ENCODE measurements around the gene B4GALNT3.

Gene B4GALNT3

DNA sequence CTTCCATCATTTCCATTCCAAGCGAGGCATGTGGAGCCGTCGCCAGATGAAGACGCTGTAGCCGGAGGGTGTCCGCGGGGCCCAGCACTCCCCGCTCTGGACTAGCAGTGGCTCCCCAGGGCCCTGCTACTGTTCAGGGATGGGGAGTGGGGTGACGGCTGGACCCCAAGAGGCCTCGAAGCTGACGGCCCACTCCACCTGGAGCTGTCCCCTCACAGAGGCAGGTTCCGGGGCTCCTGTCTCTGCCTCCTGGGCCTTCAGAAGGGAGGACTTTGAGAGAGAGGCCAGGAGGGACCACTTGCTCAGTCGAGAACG, 101.6 kb downstream of the B4GALNT3 start:
- H3K36me3 Mint-ChIP-seq, result peaks cover 4% of the 10 kb centered on the region
- H3K4me1 Mint-ChIP-seq, result peaks cover 33% of the 10 kb centered on the region
- peak overlapping the region; percentile 19 for H3K4me3 Mint-ChIP-seq
- H3K27ac Mint-ChIP-seq, result no peak overlapping the region
- ATAC-seq, result no peak
- H3K27me3 Mint-ChIP-seq, result peaks cover 12% of the 10 kb centered on the region
- no peaks in the 10 kb centered on the region for H3K9me3 Mint-ChIP-seq

DNA sequence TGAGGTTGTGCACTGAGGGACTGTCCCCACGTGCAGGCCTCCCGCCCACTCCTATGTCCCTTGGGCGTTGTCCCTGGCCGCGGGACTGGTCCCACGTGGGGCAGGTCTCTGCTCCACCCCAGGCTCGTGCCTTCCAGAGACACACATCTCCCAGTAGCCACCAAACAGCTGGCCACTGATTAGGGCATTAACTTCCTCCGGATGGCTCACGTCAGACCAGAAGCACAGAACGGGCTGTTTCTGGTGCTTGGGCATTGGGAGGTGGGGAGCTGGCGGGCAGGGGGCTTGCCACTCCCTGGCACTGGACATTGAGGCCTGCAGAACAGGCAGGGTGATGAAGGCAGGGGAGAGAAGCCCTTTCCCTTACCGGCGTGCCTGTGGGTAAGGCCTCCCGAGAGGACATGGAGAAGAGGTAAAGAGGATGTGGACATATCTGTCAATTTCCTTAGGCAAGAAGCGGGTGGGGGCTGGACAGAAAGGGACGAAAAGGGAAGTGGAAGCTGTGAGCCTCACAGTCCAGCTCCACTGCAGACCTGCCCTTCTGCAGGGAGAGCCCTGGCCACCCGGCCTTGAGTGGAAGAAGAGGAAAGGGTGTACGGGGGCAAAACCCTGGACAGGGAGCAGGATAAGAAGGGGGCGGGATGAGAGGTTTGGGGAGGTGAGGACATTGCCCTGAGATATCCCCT, 102.3 kb downstream of the B4GALNT3 start:
- peak overlapping the region; percentile 39 for H3K4me3 Mint-ChIP-seq
- ATAC-seq, result no peak

DNA sequence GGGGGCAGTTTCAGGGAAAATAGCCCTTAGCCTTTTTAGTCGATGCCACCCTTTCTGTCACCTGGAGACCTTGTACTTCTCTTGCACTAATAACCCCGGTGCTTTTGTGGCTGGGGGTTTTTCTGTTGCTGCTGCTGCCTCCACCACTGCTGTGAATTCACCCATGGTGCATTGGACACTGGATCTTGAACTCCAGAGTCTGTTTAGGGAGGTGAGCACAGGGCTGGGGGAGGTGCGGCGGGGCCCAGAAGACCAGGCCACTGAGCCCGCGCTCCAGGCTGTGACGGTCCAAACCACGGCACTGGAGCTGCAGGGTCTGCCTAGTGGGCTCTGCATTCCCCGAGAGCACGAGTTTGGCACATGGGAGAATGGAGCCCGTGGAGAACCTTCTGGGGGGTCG, 102.9 kb downstream of the B4GALNT3 start:
- Mint-ChIP-seq H3K27ac (peak overlapping the region; percentile 24), H3K4me1 (peaks cover 33% of the 10 kb centered on the region), H3K4me3 (no peak overlapping the region), H3K36me3 (peaks cover 4% of the 10 kb centered on the region), H3K9me3 (no peaks in the 10 kb centered on the region), H3K27me3 (peaks cover 12% of the 10 kb centered on the region)
- no peak for ATAC-seq

More for the DNA sequence above, 102.3 kb downstream of the B4GALNT3 start:
- peaks cover 33% of the 10 kb centered on the region for H3K4me1 Mint-ChIP-seq
- H3K27me3 Mint-ChIP-seq, result peaks cover 12% of the 10 kb centered on the region
- peaks cover 4% of the 10 kb centered on the region for H3K36me3 Mint-ChIP-seq
- H3K9me3 Mint-ChIP-seq, result no peaks in the 10 kb centered on the region
- H3K27ac Mint-ChIP-seq, result no peak overlapping the region

DNA sequence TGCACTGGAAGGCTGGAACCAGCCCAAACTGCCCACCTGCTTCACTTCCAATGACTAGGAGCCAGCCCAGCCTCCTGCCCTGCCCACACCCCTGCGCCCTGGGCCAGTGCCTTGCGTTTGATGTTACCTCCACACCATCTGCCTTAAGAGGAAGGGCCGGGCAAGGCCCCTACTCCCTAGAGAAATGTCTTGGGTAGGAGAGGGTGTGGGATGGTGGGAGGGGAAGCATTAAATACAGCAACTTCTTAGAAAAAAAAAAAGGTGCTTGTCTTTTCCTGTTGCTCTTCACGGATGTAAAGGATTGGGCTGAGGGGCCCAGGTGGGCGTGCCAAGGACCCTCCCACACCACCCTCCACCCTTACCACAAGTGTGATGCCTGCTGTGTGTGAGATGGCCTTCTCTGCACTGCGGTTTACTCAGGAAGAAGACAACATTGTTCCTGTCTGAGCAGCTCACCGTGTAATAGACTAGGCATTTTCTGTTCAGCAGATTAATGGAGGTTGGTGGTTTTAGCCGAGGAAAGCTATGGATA, 103.6 kb downstream of the B4GALNT3 start:
- H3K27me3 Mint-ChIP-seq, result peaks cover 12% of the 10 kb centered on the region
- no peaks in the 10 kb centered on the region for H3K9me3 Mint-ChIP-seq
- ATAC-seq, result peak; percentile 56
- H3K4me3 Mint-ChIP-seq, result no peak overlapping the region
- H3K36me3 Mint-ChIP-seq, result peaks cover 4% of the 10 kb centered on the region
- H3K27ac Mint-ChIP-seq, result peak overlapping the region; percentile 24
- H3K4me1 Mint-ChIP-seq, result peaks cover 33% of the 10 kb centered on the region

DNA sequence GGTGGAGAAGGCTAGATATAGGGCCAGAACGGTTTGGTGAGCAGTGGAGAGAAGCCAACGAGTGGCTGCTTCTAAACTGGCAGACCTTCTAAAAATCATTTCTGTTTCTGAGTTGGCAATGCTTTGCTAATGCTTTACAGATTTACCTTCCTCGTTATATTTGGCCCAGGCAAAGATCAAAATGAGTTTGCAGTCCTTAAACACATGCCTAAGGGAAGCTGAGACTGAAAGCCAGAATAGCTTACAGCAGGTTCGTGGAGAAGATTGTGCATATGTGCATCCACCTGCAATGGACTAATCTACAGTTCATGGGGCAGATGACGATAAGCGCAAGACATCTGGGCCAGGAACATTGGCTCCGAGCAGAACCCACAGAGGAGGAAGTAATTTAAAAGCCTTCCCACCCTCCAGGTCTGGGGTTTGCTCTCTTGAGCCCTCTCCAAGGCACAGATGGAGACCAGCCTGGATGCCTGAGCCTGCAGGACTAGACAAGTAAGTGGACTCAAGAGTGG, 104.1 kb downstream of the B4GALNT3 start:
- no peak for ATAC-seq
- Mint-ChIP-seq H3K27ac (peak overlapping the region; percentile 24), H3K36me3 (peaks cover 2% of the 10 kb centered on the region), H3K27me3 (peaks cover 10% of the 10 kb centered on the region), H3K4me3 (no peak overlapping the region), H3K4me1 (peaks cover 33% of the 10 kb centered on the region), H3K9me3 (no peaks in the 10 kb centered on the region)

DNA sequence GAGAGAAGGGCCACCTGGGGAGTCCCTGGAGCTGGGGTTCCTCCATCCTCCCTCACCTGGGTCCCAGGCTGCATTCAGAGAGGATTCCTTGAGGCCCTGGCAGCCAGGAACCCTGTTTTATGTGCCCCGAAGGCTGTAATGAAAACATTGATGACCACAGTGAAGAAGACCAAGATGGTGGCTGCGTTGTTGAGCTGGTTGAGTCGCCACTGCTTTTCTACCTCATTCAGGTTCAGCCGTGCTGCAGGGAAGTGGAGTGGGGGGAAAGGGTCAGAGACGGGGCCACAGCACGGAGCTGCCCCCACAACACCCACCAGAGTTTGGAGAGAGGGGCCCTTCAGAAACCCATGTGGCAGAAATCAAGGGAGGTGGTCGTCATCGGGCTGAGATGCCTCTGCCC, 105.4 kb downstream of the B4GALNT3 start:
- no peak for ATAC-seq
- Mint-ChIP-seq H3K9me3 (no peaks in the 10 kb centered on the region), H3K4me1 (peaks cover 33% of the 10 kb centered on the region), H3K4me3 (no peak overlapping the region), H3K27me3 (no peaks in the 10 kb centered on the region), H3K36me3 (no peaks in the 10 kb centered on the region), H3K27ac (no peak overlapping the region)

DNA sequence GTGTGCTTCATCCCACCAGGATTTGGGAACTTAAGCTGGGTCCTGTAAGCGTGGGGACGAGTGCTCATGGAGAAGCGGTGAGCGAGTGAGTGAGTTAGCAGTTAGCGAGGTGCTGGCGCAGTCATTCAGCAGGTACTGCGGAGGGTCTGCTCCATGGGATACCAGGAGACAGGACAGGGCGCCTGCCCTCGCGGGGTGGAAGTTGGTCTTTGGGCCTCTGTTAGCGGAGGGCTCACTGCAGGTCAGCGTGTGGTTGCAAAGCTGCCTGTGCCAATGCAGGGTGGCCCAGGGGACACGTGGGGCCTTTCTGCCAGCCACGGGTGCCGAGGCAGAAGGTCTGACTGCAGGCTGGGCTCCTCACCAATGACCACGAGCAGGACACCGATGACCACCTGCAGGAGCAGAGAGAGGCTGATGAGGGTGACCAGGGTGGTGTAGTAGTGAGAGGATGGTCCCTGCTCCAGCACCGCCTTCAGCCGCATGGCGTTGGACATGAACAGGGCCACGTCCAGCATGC, 105.9 kb downstream of the B4GALNT3 start:
- Mint-ChIP-seq H3K27me3 (no peaks in the 10 kb centered on the region), H3K36me3 (no peaks in the 10 kb centered on the region), H3K27ac (no peak overlapping the region), H3K4me3 (no peak overlapping the region), H3K9me3 (no peaks in the 10 kb centered on the region), H3K4me1 (peaks cover 33% of the 10 kb centered on the region)
- ATAC-seq, result no peak

DNA sequence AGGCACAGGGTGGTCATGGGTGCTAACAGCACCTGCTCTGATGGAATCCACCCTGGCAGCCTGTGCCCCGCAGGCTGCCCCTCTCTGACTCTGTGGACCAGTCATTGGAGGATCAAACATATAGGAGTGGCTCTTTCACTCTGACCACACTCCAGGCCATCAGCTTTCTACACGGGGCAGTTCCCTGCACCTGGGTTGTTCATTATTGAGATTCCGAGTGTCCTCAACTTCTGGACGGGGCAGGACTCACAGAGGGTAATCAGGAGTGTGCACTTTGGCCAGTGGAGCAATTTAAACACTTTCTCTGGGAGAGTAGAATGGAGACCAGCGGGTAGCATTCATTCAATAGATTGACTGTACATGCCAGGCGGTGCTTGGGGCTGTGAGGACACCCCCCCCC, 108.7 kb downstream of the B4GALNT3 start:
- Mint-ChIP-seq H3K36me3 (no peaks in the 10 kb centered on the region), H3K4me1 (peaks cover 15% of the 10 kb centered on the region), H3K27me3 (no peaks in the 10 kb centered on the region), H3K27ac (no peak overlapping the region), H3K9me3 (no peaks in the 10 kb centered on the region), H3K4me3 (no peak overlapping the region)
- no peak for ATAC-seq

DNA sequence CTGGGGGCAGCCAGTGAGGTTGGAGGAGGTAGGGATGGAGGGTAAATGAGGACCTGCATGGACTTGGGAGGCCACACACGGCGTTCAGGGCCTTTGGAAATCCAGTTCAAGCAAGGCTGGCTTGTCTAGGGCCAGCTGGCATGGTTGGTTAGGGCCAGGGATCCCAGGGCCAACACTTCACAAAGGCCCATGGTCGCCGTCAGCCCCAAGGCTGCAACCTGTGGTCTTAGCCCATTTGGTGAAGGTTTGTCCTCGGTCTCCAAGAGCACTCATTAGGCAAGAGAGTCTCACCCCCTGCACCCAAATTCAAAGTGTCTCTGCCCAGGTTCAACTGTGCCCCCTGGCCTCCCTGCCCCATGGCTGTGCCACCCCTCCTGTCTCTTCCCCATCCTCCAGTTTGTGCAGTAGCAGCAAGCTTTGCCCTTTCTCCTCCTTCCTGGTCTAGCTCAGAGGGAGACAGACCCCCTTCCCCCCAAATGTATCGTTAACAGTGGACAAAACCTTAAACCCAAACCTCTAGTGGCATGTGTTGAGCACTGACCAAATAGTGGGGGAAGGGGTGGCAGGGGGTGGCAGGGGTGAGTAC, 109.4 kb downstream of the B4GALNT3 start:
- H3K4me1 Mint-ChIP-seq, result peaks cover 8% of the 10 kb centered on the region
- H3K4me3 Mint-ChIP-seq, result no peak overlapping the region
- no peak for ATAC-seq

DNA sequence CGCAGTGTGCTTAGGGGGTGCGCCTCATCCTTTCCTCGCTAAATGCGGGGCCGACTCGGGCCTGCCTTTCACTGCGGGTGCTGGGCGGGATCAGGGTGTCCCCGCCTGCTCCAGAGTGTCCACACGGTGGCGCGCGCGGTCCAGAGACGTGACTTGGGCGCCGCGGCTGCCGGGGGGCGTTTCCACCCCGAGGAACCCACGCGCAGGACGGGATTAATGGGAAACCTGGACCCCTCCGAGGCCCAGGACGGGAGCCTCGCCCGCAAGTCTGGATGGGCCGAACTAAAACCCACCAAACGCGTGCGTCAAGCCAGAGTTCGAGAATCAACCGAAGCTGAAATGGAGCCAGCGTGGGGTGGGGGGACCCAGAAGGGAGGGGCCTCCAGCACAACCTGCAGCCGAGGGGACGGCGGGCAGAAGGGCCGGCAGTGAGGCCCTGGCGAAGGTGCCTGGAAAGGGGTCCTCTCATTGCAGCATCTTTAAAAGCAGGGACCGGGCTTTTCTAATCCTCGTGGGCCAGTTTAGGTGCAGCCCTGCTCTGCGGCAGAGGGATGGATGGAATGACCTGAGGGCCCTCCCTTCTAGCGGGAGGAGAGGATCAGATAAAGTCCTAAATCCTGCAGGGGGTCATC, 110.2 kb downstream of the B4GALNT3 start:
- Mint-ChIP-seq H3K9me3 (no peaks in the 10 kb centered on the region), H3K27me3 (no peaks in the 10 kb centered on the region), H3K36me3 (no peaks in the 10 kb centered on the region), H3K4me3 (peak overlapping the region; percentile 83), H3K27ac (no peak overlapping the region), H3K4me1 (peaks cover 6% of the 10 kb centered on the region)
- peak; percentile 91 for ATAC-seq

More for the DNA sequence above, 109.4 kb downstream of the B4GALNT3 start:
- Mint-ChIP-seq H3K27me3 (no peaks in the 10 kb centered on the region), H3K27ac (no peak overlapping the region), H3K9me3 (no peaks in the 10 kb centered on the region), H3K36me3 (no peaks in the 10 kb centered on the region)

DNA sequence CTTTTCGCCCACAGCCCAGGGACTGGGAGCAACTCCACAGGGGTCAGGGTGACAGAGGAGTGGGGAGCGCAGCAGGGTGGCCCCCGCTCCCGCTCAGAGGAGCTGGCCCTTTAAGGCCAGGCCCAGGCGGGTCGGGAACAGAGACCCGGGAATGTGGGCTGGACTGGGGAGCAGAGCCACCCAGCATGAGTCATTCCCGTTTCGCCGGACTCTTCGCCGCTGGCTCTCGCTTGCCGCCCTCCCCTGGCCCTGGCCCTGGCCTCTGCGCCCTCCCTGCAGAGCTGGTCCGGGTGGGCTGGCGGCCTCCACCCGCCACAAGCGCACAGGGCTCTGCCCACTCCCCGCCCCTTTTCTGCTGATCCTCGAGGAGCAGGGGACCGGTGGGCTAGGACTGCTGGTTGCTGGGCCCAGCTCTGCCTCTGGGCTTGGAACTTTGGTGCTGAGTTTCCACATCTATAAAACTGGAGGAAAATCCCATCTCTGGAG, 110.7 kb downstream of the B4GALNT3 start:
- Mint-ChIP-seq H3K27me3 (no peaks in the 10 kb centered on the region), H3K9me3 (no peaks in the 10 kb centered on the region), H3K27ac (no peak overlapping the region), H3K36me3 (no peaks in the 10 kb centered on the region), H3K4me3 (no peak overlapping the region), H3K4me1 (peaks cover 10% of the 10 kb centered on the region)
- no peak for ATAC-seq

DNA sequence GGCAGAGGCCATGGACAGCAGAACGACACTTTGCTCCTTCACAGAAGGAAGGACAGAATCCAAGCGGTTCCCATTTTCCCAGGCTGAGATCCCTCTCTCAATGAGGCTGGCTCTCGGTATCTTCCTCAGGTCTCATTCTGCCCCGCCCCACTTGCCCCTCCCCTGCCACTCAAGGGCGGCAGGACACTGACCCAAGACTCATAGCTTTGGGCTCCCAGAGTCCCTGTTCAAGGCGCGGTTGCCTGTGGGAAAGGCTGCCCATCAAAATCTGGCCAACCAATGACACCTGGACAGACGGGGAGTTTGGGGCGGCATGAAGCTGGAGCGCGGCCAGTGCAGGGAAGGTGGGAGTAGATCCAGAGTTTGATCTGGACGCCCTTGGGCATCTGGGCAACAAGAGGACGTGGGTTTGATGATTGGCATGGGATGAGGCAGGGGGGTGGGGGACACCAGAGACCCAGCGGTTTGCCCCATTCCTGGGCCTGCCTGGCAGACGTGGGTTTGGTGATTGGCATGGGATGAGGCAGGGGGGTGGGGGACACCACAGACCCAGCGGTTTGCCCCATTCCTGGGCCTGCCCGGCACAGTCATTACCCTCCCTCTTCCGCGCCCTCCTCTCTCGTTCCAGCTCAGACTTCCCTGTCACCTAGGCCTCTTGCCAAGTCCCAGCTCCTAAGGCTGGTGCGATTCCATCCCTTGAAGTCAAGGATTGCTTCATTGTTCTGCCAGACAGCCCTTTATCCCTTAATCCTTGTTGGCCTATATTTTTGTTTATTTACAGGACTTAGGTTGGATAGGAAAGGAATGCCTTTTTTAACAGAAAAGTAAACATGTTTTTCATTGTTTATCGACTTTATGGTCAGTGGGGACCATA, 111.4 kb downstream of the B4GALNT3 start:
- Mint-ChIP-seq H3K36me3 (no peaks in the 10 kb centered on the region), H3K27me3 (no peaks in the 10 kb centered on the region), H3K9me3 (no peaks in the 10 kb centered on the region), H3K27ac (no peak overlapping the region), H3K4me1 (peaks cover 17% of the 10 kb centered on the region), H3K4me3 (no peak overlapping the region)
- no peak for ATAC-seq

DNA sequence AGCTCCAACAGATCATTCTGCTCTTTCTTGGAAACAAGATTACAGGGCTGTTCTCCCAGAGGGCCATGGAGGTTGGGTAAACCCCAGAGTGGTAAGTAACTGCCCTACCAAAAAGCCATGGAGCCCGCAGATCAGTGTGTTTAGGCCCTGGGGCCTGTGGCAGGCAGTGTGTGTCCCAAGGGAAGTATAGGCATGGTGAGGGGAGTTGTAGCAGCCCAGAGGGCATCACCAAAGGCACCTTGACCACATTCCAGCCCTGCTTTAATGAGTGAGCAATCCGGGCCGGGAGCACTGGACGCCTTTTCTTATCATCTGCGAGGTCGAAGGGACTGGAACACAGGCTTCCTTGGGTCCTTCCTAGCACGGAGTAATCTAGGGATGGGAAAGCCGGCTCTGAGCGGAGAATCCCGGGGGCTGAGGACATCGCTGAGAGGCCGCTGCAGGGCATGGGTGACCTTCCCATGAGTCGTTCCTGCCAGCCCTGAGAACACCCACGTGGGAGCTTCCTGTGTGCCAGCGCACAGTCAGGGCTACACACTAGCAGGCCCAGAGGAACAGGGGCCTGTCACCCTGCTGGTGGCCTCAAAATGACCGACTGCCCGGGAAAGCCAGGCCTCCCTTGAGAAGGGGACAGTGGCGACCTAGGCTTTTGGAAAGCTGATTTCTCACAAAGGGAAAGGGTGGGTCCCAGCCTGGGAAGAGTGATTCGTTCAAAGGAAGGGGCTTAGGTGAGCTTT, 112.2 kb downstream of the B4GALNT3 start:
- no peak overlapping the region for H3K27ac Mint-ChIP-seq
- H3K9me3 Mint-ChIP-seq, result no peaks in the 10 kb centered on the region
- no peaks in the 10 kb centered on the region for H3K27me3 Mint-ChIP-seq
- H3K36me3 Mint-ChIP-seq, result no peaks in the 10 kb centered on the region
- peaks cover 18% of the 10 kb centered on the region for H3K4me1 Mint-ChIP-seq
- no peak overlapping the region for H3K4me3 Mint-ChIP-seq
- no peak for ATAC-seq

DNA sequence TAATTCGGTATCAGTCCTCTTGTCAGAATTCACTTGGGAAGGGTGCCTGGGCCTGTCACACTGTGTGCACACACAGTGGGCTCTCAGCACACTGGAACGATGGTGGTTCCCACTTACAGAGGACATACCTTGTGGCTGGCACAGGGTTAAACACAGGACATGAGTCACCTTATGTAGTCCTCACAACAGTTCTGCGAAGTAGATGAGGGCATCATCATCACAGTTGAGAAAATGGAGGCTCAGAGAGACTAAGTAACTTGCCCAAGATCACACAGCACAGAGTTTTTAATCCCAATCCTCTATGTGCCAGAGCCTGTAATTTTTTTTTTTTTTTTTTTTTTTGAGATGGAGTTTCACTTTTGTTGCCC, 112.8 kb downstream of the B4GALNT3 start:
- H3K27me3 Mint-ChIP-seq, result no peaks in the 10 kb centered on the region
- no peak overlapping the region for H3K27ac Mint-ChIP-seq
- no peaks in the 10 kb centered on the region for H3K36me3 Mint-ChIP-seq
- peaks cover 18% of the 10 kb centered on the region for H3K4me1 Mint-ChIP-seq
- no peak for ATAC-seq
- H3K4me3 Mint-ChIP-seq, result no peak overlapping the region
- H3K9me3 Mint-ChIP-seq, result no peaks in the 10 kb centered on the region
